Measurements from ENCODE around the gene DDR2.

DNA sequence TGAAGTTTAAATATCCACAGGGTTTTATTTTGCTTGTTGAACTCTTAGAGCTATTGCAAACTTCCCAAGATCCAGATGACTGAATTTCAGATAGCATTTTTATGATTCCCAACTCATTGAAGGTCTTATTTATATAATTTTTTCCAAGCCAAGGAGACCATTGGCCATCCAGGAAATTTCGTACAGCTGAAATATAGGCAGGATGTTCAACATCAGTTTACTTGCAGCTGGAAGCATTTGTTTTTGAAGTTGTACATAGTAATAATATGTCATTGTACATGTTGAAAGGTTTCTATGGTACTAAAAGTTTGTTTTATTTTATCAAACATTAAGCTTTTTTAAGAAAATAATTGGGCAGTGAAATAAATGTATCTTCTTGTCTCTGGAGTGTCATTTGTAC, 32.8 kb upstream of the DDR2 start:
- no peak for TF ChIP-seq ZNF274 (IDR thresholded peaks at IDR 0.05; ENCODE audit: low read depth, low read length)
- no peak for TF ChIP-seq SUZ12 (IDR thresholded peaks at IDR 0.05; ENCODE audit: extremely low read depth, insufficient read depth, insufficient read length)
- no peak for TF ChIP-seq YY1 (IDR thresholded peaks at IDR 0.05; ENCODE audit: insufficient read depth, insufficient read length)
